HEK293 (cell line): ENCODE results near the gene MCAM.

Experiments used
- CTCF ChIP-seq: fragments of 450-650 bp; formaldehyde crosslinking; IDR thresholded peaks from 2 replicates; pipeline ENCODE4 v1.5.1; 2016; ENCODE audit warnings: missing biosample characterization, missing genetic modification characterization
- MYNN ChIP-seq: fragments of 450-650 bp; formaldehyde crosslinking; IDR thresholded peaks from 2 replicates; pipeline ENCODE4 v1.5.1; 2016; ENCODE audit warnings: missing biosample characterization, missing genetic modification characterization, borderline replicate concordance
- RBAK ChIP-seq: fragments of 450-650 bp; formaldehyde crosslinking; IDR thresholded peaks from 2 replicates; pipeline ENCODE4 v1.5.1; 2016; ENCODE audit warnings: missing biosample characterization, missing genetic modification characterization
- SP2 ChIP-seq: fragments of 450-650 bp; formaldehyde crosslinking; IDR thresholded peaks from 2 replicates; pipeline ENCODE4 v1.5.1; 2016; ENCODE audit warnings: missing biosample characterization, missing genetic modification characterization
- ZNF112 ChIP-seq: fragments of 450-650 bp; formaldehyde crosslinking; IDR thresholded peaks from 2 replicates; pipeline ENCODE4 v1.5.0; 2017; ENCODE audit warnings: missing biosample characterization, missing genetic modification characterization

GRCh38 chr11:119343726-119344125 is 26.8 kb upstream of the MCAM start:
- TF ChIP-seq CTCF (no peak), ZNF112 (no peak), MYNN (tag by site-specific recombination) (no peak), RBAK (tag by site-specific recombination) (no peak), SP2 (tag by site-specific recombination) (no peak)
